Subcutaneous adipose tissue (tissue), 4 donors: ENCODE data around the gene BAIAP2. TPM values are rescaled to one million over a fixed set of nuclear protein-coding genes. Genes with fewer than 3 reads are reported as not detected.

Experiments used
- total RNA-seq, 4 donors: library from RNA; depleted of rRNA; stranded (reverse); fragments of >200 nt; gene quantifications; one replicate each; pipeline ENCODE4 v1.1.0, GENCODE V29; 2016
- TF ChIP-seq, protein P1 (sequence below): fragments of 450-650 bp; IDR thresholded peaks from one replicate; pipeline ENCODE4 v1.5.1; 2016; ENCODE audit warnings: low read depth, mild to moderate bottlenecking, control low read depth, antibody characterized with exemption, moderate library complexity

BAIAP2 gene
- total RNA-seq, 4 donors from 2014 or later = 17.4 to 31.1 (median 23.2) TPM

DNA sequence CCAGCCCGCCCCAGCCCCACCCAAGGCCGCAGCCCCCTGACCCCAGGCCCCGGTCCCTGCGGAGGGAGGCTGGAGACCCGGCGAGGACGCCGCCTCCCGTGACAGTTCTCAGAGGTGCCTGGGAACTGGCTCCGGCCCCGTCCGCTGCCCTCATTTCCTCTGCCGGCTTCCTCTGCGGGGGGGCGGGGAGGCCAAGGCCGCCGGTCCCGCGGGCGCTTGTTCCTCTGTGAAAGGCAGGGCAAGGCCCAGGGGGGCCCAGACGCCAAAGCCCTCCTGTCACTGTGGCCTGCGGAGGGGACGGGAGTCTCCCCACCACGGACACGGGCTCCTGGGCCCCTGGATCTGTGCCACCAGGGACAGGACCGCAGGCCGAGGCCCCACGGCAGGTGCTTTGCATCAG lies 125.4 kb downstream of the BAIAP2 start:
- TF ChIP-seq, protein P1, sequence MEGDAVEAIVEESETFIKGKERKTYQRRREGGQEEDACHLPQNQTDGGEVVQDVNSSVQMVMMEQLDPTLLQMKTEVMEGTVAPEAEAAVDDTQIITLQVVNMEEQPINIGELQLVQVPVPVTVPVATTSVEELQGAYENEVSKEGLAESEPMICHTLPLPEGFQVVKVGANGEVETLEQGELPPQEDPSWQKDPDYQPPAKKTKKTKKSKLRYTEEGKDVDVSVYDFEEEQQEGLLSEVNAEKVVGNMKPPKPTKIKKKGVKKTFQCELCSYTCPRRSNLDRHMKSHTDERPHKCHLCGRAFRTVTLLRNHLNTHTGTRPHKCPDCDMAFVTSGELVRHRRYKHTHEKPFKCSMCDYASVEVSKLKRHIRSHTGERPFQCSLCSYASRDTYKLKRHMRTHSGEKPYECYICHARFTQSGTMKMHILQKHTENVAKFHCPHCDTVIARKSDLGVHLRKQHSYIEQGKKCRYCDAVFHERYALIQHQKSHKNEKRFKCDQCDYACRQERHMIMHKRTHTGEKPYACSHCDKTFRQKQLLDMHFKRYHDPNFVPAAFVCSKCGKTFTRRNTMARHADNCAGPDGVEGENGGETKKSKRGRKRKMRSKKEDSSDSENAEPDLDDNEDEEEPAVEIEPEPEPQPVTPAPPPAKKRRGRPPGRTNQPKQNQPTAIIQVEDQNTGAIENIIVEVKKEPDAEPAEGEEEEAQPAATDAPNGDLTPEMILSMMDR = no peak

DNA sequence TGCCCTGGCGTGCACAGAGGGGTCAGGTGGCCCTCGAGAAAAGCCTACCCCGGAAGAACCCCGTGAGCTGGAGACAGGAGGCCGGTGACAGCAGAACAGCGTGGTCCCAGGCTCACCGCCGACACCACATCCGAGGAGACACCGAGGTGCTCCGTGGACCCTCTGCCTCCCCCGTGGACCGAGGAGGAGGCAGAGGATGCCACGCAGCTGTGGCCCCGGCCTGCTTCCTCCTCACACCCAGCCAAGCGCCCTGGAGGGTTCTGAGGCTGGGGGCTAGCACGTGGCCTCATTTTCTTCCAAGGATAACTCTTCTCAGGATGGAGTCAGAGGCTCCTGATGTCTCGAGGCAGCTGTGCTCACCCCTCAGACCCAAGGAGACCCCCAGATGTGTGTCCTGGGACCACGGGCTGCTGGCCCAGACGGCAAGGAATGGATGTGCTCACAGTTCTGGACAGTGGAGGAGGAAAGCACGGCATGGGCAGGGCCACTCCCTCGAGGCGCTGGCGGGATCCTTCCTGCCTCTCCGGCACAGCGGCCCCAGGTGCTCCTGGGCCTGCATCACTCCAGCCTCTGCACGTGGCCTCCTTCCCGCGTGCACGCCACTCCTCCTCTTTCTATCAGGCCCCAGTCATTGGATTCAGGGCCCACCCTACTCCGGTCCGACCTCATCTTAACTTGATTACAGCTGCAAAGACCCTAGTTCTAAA lies 125.9 kb downstream of the BAIAP2 start:
- TF ChIP-seq, protein P1 = no peak

DNA sequence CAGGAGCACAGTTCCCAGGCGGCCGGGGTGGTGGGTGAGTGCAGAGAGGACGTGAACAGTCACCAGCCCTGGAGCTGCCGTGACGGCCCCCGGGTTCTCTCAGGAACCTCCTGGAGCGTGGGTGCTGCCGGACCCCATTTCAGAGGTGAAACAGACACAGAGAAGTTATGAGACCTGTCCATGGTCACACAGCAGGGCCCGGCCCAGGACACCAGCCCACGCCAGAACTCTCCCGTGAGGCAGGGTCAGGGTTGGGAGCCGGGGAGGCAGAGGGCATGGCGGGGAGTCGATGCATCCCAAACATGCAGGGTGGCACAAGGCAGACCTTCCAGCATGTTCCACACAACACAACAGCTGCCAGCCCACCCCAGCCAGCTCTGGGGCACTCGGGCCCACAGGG lies 126.6 kb downstream of the BAIAP2 start:
- TF ChIP-seq, protein P1 = no peak

DNA sequence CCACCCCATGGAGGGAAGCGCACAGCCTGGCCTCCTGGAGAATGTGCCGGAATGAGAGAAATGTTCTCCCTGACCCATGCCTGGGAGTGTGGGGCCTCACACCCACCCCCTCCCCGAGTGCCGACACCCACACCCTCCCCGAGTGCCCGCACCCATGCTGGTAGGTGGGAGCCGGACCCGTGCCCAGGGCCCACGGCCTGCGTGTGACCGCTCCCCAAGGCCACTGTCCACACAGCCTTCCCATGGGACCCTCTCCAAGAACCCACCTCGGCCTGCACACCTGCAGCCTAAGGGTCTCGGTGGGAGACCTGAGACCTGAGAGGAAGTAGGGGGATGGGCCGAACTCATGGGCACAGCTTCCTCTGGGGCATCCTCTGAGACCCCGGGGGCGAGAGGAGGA lies 127.0 kb downstream of the BAIAP2 start:
- TF ChIP-seq, protein P1 = no peak

DNA sequence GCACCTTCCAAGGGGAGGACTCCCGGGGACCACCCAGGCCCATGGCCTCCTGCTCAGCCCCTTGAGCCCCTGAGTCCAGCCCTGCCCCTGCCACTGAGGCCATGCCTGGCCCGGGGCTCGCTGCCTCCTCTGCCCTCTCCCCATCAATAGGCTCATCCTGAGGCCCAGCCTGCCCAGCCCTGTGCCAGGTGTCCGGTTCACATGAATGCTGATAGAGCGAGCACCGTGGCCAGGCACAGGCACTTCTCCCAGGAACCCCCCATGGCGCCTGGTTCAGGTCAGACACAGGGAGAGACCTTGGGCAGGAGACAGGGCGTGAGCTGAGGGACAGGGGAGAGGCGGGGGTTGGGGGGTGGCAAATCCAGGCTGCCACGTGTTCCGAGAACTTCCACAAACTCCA lies 127.5 kb downstream of the BAIAP2 start:
- TF ChIP-seq, protein P1 = no peak

DNA sequence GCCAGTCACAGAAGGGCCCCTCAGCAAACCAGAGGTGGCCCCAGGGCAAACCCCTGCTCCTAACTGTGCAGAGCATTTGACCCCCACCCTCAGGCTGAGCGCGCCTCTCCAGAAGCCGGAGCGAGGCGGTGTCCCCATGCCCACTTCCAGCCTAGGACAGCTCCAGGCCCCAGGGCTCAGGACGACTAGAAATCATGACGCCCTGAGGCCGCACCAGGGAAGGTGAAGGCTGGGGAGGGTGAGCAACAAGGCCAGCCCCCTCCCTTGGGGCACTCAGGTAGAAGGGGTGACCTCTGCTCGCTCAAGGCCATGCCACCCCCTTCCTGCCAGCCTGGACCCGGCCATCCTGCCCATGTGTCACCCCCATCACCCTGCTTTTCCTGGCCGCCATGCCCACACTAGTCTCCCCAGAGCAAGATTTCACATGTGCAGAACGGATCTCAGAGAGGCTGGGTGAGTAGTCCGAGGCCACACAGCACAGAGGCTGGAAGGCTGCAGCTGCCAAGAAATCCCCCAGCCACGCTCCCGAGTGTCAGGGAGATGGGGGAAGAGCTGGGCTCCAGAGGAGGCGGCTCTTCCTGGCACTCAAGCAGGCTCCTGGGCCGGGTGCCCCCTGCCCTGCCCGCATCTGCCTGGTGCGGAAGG lies 128.2 kb downstream of the BAIAP2 start:
- TF ChIP-seq, protein P1 = no peak

DNA sequence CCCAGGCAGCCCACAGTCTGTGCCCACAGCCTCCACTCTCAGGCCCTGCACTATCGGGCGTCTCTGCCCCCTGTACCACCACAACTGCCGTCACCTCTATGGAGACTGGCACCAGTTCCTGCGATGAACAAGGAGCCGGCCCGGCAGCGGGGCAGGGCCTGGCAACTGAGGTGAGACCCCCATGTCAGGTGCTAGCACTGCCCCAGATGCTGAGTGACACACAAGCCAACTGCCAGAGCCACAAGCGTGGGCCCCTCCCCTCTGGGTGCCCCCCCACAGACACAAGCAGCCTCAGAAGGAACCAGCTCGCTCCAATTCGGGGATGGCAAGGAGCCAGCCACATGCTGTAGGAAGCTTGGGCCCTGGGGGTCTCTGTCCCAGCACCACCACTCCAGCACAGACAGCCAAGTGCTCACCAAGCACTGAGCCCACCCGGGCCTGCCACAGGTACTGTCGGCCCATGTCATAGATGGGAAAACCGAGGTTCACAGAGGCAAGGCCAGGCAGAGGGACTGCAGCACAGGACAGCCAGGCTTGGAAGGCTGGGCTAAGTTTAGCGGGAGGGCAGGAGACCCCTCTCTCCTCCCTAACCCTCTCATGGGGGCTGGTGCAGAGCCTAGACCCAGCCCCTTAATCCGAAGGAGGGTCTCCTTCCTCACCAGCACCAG lies 128.9 kb downstream of the BAIAP2 start:
- TF ChIP-seq, protein P1 = no peak
